Measurements from ENCODE around the gene SP8.
"Not testable (repeated sequence)": the region's sequence is repeated elsewhere in the genome, so short reads cannot be mapped to it uniquely, and the experiment has no call there.

The SP8 gene

DNA sequence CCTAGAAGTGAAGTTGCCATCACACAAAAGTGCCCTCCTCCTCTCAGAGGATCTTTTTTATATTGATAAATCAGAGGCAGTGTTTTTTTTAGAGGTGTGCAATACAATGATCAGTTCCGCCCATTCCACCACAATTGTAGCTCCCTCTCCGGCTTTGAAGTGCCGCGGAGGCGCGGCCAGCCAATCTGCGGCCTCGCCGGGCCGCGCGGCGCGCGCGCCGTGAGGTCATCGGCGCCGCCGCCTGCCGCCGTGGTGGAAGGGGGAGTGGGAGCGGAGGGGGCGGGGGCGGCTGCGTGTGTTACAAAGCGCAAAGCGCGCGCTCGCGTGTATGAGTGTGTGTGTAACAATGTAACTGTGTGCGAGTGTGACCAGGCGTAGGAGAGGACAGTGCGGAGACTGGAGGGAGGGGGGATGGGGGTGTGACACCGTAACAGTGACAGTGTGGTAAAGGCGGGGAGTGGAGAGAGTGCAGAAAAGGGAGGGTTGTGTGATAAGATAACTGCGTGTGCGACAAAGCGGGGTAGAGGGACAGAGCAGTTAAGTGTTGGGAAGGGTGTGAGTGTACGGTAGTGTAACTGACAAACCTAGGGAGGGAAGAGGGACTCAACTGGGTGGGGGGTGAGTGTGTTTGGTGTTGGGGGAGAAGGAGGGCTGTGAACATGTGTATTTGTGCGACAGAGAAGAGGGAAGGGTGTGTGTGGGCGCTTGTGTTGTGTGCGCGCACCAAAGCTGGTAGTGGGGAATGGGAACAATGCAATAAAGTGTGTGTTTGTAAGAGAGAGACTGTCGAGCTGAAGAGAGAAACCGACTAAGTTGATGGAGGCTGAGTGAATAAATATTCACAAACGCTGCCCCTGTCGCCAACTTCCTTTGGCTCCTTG lies at the start of gene SP8:
TSS of gene SP8 (minus strand) at position 108 of the 881 bp plus-strand sequence. CDS start at position 20, 88 bp downstream.
- peak; percentile 77 for DNase-seq

DNA sequence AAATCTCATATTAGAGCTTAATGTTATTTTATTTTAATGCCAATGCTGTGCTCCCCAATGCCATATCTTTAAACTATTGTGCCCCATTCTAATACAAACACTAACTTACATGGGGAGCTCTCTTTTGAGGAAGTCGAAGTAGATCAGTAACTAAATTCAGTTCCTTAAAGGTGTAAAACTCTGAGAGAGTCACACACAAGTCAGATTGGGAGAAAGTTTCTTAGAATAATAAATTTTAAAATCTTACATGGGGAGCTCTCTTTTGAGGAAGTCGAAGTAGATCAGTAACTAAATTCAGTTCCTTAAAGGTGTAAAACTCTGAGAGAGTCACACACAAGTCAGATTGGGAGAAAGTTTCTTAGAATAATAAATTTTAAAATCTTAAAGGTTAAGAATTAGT lies 49.7 kb upstream of the SP8 start:
- not testable (repeated sequence) for DNase-seq

DNA sequence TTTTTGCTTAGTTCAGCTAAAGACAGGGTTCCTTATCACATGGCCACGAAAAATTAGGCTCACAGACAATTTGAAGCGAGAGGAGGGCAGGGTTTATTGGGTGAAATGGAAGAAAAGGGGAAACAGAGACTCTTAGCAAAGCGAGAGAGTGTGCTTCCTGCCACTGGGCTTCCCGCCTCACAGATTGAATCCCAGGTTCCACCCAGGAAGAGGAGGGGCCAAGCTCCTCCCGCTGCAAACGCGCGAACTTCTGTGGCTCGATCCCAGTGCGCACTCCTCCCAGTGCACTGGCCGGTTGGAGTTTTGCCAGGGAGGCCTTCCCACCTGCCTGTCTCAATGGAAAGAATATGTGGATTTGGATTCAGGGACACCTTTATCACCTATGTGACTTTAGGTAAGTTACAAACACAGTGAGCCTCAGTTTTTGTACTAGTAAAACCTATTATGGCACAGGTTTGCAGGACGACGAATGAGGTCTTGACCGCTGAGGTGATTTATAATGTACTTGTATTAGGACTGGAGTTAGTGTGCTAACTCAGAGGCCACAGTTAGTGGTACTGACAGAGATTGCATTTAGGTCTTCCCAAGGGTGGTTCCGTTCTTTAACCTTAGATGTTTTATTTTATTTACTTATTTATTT lies 48.5 kb upstream of the SP8 start:
- DNase-seq = no peak

DNA sequence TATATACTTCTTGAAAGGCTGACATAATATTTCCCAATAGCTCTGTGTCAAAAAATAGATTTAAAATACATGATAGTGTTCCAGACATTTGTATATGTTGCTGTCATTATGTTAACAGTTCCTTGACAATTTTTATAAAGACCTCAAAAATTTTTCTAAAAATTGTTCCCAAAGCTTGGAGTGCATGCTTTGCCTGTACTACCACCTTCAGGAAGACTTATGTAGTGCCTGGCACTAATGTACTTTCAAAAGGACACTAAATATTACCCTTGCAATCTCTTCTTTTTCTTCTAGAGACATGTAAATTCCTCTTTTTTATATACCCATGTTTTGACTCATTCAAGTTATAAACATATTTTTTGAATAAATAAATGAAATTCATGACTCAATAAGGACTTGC lies 48.0 kb upstream of the SP8 start:
- DNase-seq = no peak

DNA sequence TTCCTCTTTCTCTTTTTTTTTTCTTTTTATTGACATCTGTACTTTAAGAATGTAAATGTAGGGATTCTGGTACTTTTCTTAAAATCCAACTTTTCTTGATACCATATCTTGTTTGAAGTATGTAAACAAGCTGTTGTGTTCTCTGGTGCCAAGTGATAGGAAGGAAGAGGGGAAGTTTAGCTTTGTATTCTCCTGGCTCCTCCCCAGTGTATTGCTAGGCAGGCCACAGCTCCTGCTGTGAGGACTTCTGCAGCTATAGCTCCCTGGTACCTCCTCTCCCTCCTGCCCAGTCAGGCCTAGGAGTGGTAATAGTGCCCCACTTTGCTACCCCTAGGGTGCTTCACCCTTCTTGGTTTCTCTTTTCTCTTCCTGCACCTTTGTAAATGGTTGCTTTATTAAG lies 45.3 kb upstream of the SP8 start:
- DNase-seq = no peak

DNA sequence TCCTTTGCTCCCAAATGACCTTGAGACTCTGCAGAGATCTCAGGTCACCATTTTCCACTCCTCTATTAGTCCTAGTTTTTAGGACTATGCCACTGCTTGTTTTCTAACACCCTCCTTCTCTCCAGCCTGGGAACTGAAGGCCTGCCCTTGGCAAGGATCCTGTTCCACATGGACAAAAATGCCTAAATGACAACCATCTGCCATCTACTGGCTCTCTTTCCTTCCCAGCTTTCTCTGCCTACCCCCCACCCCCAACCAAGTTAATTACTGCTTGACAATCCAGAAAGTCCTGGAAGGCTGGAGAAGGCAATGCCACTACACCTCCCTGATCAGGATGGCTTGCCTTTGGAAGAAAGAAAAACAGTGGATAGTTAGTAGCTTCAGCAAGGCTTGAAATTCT lies 44.8 kb upstream of the SP8 start:
- no peak for DNase-seq

DNA sequence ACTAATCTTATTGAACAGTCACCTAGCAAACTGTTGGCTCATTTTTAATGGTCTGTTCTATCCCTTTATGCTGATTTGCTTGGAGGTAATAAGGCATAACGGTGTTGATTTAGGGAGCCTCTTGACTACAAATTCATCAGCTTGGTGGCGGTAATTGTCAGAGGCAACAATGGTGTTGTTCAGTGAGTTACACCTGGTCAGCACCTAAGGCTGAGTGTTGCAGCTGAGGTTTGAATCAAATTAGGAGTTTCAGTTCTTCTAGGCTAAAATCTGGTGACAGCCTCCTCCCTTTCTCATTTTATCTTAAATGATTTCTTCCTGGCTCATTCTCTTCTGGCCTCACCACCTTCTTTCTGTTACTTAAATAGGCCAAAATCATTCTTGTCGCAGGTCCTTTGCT lies 42.3 kb upstream of the SP8 start:
- peak; percentile 58 for DNase-seq

DNA sequence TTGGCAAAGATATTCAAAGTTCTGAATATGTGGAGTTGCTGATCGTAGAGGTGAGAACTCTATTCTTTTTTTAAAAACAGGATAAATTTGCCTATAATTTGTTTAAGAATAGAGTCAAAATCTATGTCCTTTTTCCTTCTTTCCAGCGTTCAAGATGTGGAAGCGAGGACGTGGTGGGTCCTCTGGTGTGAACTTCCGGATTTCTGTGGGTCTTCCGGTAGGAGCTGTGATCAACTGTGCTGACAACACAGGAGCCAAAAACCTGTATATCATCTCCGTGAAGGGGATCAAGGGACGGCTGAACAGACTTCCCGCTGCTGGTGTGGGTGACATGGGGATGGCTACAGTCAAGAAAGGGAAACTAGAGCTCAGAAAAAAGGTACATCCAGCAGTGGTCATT lies 40.5 kb upstream of the SP8 start:
- no peak for DNase-seq

DNA sequence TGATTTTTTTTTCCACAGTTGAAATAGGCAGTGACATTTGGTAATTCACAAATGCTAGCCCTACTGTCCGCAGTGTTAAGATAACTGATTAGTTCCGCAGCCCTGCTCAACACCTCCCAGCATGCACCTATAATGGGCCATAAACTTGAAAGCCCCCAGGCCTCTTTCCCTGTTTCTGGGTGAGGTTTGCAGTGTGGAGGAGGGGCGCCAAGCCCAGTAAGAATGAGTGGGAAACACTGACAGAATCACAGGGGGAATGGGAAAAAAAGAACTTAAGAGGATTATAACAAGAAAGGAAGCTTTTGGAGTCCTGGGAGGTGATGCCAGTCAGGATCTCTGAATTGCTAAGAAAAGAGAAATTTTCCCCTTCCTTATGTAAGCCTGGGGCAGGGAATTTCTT lies 39.6 kb upstream of the SP8 start:
- no peak for DNase-seq

DNA sequence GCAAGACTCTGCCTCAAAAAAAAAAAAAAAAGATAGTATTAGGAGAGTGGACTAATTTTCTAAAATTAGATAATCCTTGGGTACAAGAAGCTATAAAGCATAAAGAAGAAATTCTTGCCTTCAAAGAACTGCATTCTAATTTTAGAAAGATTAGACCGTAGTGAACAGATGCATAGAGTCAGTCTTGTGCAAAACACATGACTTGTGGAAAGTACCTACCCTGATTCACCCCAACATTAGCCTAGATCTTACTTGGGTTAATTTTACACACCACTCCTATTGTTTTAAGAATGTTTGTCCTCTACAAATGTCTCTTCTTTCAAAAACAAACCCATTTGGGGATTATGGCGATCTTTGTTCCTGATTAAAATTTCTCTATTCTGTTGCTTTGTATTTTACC lies 38.9 kb upstream of the SP8 start:
- no peak for DNase-seq

DNA sequence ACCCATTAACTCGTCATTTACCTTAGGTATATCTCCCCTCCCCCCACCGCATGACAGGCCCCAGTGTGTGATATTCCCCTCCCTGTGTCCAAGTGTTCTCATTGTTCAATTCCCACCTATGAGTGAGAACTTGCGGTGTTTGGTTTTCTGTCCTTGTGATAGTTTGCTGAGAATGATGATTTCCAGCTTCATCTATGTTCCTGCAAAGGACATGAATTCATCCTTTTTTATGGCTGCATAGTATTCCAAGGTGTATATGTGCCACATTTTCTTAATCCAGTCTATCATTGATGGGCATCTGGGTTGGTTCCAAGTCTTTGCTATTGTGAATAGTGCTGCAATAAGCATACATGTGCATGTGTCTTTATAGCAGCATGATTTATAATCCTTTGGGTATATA lies 34.7 kb upstream of the SP8 start:
- DNase-seq = not testable (repeated sequence)

DNA sequence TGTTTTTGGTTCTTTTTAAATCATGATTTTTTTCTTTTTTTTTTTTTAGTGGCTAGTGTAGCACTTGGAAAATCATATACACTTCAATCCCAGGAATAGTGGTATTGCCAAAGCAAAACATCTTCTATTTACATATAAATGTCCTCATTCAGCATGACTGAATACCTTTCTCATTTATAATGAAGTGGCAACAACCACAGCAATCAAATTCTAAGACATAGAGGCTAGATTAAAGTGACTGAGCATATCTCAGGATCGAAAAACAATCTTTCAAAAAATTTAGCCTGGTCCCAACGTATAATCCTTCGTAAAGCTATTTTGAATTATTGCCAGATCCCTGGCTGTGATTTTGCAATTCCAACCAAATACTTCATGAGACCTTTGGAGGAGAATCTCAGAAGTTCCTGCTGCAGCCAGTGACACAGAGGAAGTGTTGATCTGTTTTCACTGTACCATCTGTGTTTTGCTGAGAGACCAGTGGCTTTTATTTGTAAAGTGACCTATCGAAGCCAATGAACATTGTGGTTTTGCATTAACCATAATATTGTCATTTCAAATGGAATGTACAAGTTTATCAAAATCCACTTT lies 29.8 kb upstream of the SP8 start:
- DNase-seq = no peak

DNA sequence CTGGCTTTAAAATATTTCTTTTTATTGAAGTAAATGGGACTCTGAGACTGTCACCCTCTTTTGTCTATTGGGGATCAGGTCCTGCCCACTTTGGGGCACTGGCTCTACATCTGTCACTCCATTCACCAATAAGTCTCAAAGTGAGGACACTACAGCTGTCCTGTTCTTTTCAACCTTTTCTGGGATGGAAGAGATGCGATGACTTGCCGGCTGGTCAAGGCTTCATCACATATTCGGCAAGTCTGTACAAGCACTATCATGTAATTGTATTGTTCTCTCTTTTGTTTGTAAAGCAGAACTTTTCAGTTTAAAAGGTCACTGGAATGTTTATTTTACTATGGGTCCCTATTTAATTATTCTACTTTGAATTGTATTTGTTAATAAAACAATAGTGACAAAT lies 17.7 kb upstream of the SP8 start:
- no peak for DNase-seq

DNA sequence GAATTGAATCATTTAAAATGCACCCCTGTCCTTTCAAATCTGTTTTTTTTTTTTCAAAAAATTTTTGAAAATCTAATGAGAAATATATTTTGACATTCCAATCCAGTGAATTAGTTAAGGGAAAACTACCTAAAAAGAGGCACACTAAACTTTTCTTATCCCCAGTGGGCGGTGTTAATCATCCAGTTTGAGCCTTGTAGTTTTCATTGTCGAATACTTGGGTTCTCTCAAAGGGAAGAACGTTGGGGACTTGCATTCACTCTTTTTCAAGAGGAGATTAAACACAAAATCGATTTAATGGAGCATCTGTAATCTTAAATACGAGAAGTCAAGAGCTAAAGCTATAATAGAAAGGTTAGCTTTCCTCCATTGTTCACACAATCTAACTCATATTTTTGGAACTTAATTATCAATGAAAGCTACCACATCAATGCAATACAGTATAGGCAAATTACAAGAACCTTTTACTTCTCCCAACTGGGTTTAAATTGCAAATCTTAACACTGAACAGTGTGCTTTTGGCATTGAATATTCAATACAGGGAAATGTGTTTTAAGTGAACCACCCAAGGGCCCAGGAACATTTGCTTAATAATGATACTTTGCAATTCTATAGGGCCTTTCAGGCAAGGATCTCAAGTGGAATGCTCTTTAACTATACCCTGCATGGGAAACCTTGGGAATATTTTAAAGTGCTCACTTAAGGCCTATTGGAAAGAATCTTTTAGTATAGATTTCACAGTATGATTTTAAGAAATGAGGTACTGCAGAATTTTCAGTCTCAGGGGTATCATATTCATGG lies 13.1 kb upstream of the SP8 start:
- no peak for DNase-seq

DNA sequence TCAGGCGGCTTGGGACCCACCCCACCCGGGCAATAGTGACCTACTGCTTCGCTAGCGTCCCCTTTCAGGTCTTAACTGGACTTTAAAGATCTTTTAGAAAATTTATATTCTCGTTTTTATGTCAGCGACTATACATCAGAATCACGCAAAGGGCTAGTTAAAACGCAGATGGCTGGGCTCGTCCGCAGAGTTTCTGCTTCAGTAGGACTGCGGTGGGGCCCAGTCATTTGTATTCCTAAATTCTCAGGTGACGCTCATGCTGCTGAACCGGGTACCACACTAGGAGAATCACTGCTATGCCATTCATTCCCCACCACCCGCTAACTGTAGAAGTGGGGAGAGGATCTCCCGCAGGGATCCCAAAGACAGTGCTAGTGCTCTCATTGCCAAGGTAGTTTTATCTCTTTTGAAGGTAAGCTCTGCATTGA lies 12.0 kb upstream of the SP8 start:
- peak; percentile 45 for DNase-seq

DNA sequence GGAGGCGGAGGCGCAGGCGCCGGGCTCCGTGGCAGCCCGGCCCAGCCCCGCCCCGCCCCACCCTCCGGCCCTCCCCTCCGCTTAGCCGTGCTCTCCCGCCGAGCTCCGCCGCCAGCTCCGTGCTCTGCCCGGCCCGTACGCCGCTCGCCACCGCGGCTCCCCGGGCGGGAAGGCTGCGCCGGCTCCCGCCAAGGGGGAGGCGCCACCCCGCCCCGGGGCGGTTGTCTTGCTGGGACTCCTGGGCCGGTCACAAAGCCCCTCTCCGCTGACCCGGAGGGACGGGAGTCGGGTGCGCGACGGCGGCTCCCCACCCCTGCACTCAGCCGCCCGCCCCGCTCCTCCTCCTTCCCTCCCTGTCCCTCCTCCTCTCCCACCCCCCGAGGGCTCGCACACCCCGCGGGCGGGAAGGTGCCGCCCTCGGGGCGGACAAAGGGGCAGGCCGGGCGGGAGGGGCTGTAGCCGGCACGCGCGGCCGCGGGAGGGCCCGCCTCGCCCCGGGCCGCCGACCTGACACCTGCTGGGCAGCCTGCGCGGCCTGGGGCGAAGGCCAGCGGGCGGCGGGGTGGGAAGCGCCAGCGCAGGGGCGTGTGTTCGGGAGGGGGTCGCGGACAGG lies 11.5 kb upstream of the SP8 start:
- DNase-seq = peak; percentile 91

DNA sequence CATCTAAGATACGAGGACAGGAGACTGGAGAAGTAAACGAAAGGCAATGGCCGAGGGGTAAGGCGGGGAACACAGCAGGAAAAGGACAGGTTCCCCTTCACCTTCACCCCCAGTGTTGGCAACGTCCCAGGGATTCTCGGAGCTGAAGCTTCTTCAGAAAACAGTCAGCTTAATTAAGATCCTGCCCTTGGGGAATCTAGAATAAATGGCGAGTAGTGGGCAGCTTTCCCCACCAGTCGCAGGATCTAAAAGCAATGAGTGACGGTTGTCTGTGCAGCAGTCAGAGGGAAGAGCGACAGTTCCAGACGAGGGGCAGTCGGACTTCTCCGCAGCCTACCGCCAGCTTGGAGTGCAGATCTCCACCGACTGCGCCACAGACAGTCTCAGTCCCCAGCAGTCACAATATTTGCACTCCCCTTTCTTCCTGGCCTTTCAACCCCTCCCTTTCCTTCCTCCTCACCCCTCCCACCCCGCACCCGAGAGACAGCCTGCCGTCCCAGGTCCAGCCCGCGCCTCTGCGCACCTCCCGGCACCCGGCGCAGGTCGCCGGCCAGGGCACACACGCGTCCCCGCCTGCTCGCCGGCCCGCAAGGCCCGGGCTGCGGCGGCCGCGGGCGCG lies 10.9 kb upstream of the SP8 start:
- peak; percentile 84 for DNase-seq

DNA sequence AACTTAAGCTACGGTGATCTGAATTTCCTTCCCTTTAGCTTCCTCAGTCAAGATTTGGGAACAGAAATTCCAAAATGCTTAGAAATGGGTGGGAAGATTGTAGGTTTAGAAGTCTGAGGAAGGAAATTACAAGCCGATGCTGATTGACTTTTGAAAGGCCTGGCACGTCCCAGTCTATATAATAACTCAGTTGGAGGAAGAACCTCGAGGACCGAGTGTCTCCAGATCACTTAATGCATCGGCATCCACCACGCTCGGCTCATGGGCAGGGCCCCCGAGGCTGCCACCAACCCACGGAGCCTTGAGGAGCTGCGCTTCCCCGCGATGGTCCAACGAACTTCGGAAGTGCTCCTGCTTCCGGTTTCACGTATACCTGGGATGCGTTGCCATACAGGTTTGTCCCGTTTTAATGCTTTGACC lies 10.4 kb upstream of the SP8 start:
- peak; percentile 39 for DNase-seq

DNA sequence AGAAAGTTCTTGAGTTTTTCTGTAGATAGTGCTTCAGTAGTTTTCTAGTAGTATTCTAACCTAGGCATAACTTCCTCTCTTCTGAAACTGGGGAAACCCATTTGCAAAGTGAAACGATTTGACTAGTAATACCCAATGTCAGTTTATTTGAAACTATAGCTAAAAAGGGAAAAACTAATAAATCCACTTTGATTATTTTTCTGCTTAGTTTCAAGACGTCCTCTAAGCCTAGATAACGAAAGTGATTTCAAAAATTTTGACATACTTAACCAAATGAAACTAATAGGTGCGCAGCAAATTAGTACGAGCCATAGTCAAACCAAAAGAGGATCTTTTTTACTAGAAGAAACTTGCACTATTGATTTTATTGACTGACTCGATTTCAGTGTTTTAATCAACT lies 9.8 kb upstream of the SP8 start:
- DNase-seq = no peak

DNA sequence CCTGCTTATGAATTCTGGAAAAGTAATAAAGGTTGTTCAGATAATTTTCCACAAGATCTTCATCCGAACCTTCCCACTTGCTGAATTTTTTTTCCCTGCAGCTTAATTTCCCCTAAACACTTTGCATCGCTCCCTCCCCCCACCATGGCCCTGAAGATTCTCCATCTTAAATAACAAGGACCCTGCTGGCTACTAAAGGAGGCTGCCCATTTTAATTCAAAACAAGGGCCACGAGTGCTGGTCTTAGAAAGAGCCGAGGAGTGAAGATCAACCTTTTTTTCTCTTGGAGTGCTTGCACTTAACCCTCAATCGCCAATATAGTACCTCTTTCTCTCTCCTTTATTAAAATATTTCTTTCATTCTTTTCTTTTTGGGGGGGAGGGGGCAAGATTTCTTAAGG lies 9.2 kb upstream of the SP8 start:
- no peak for DNase-seq

DNA sequence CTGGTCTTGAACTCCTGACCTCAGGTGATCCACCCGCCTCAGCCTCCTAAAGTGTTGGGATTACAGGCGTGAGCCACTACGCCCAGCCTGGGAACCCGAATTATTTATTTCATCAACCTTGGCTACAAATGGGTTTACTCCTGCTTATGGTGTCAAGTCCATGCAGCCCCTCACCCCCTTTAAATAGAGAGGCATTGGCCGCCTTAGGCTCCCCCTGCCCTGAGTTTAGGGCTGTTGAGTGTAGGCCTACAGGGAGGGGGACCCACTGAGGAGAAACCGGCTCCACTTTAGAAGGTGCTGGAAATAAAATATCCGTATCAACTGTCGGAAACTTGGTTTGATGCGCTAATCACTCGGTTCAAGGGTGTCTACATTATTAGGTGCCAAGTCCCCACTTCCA lies 8.7 kb upstream of the SP8 start:
- DNase-seq = no peak

DNA sequence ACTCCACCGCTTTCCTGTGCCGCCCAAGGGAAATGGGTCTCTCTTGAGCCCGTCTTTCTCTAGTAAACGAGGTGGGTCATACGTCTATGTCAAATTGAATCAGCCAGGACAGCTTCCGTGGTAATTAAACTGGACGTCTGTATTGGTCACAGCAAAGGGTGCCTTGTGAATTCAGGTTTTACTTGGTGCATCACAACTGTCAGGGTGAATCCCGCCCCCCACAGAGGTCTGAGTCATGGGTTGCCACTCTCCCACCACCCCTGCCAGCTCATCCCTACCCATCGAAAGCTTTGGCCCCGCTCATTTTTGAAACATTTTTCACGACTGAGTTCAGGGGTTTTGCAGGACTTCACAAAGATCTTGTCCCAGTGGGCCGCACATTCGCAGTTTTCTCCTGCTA lies 8.0 kb upstream of the SP8 start:
- DNase-seq = no peak

Data from NCI-H146 (cell line).